HepG2 (cell line): ENCODE measurements around the gene SEC31B. TPM values are rescaled to one million over a fixed set of nuclear protein-coding genes. Genes with fewer than 3 reads are reported as not detected.

Experiments
- ATAC-seq: fragments of 200-7000 bp; cut with Tn5 transposase; 3 replicates; pipeline ENCODE4 v1.9.1; 2020; ENCODE audit warnings: mild to moderate bottlenecking, moderate library complexity
- BruUV-seq: library from RNA; stranded (reverse); fragments of 400-500 nt; replicated peaks from 2 replicates; lab custom pipeline; 2021; lab: Mats Ljungman, UMichigan
- CTCF ChIA-PET: fragments of 300-600 bp; formaldehyde crosslinking; extraction: SDS; loops from one replicate; lab custom pipeline; 2021; ENCODE audit warnings: low total read pairs, inconsistent platforms, low intra/inter-chr PET ratio; lab: Yijun Ruan, JAX
- POLR2A ChIA-PET: fragments of 350-600 bp; sonication (Branson Sonifier 250); formaldehyde crosslinking; loops from one replicate; lab custom pipeline; 2020; ENCODE audit warnings: antibody characterized with exemption, inconsistent platforms; lab: Yijun Ruan, JAX
- DNase-seq: peaks from one replicate; pipeline ENCODE4 v3.0.0-alpha.2; 2015; ENCODE audit warnings: low spot score
- FAIRE-seq: peaks from 3 replicates; lab custom pipeline; 2011; peaks lifted over from hg19 to GRCh38; lab: Jason Lieb, UNC
- H2AFZ ChIP-seq: one replicate; pipeline ENCODE4 v1.6.1; 2011; ENCODE audit warnings: low read length, inconsistent platforms
- H3K27ac ChIP-seq: fragments of 300-600 bp; 3 replicates; pipeline ENCODE4 v1.8.0; 2011; ENCODE audit warnings: mixed run types, mild to moderate bottlenecking, mixed read lengths, low read length, inconsistent platforms; ENCODE audit not compliant: insufficient read depth; ENCODE audit errors: extremely low read length
- H3K27me3 ChIP-seq, 2 experiments: fragments of 200-600 bp in 1 of 2; 2 replicates in 1 of 2; 3 replicates in 1 of 2; pipeline versions ENCODE4 v1.6.0 to v1.8.0; 2011; ENCODE audit warnings: low read length in 2 of 2, mild to moderate bottlenecking in 2 of 2, moderate library complexity in 2 of 2, inconsistent platforms in 1 of 2; ENCODE audit not compliant: insufficient read depth in 2 of 2, control insufficient read depth in 1 of 2
- H3K36me3 ChIP-seq, 2 experiments: fragments of 200-600 bp in 1 of 2; replicated peaks in 1 of 2; 2 replicates in 1 of 2; 3 replicates in 1 of 2; pipeline versions ENCODE4 v1.5.1 to v1.8.0; 2011; ENCODE audit warnings: low read length in 2 of 2, inconsistent platforms in 1 of 2; ENCODE audit not compliant: insufficient read depth in 2 of 2, control insufficient read depth in 1 of 2
- H3K4me1 ChIP-seq: 2 replicates; pipeline ENCODE4 v1.5.1; 2012; ENCODE audit warnings: low read length, inconsistent platforms; ENCODE audit not compliant: insufficient read depth
- H3K4me2 ChIP-seq: 2 replicates; pipeline ENCODE4 v1.6.0; 2011; ENCODE audit warnings: low read depth, low read length, inconsistent platforms
- H3K4me3 ChIP-seq, 3 experiments: fragments of 200-600 bp in 1 of 3; sonication (generic), shearing (Covaris generic) in 1 of 3; replicated peaks in 1 of 3; 2 replicates each; pipeline ENCODE4 v1.5.1; 2011 to 2016; ENCODE audit warnings: low read length in 3 of 3, inconsistent platforms in 2 of 3, low read depth in 2 of 3, mild to moderate bottlenecking in 2 of 3, control low read depth in 1 of 3, mixed read lengths in 1 of 3; ENCODE audit not compliant: insufficient read depth in 1 of 3
- H3K79me2 ChIP-seq: one replicate; pipeline ENCODE4 v1.6.1; 2011; ENCODE audit warnings: low read length, inconsistent platforms; ENCODE audit not compliant: insufficient read depth
- H3K9ac ChIP-seq: 2 replicates; pipeline ENCODE4 v1.6.0; 2011; ENCODE audit warnings: mild to moderate bottlenecking, low read depth, low read length, inconsistent platforms; ENCODE audit not compliant: insufficient read depth
- H3K9me3 ChIP-seq: 2 replicates; pipeline ENCODE4 v1.5.1; 2012; ENCODE audit warnings: mild to moderate bottlenecking, low read length
- H4K20me1 ChIP-seq: 2 replicates; pipeline ENCODE4 v1.6.0; 2011; ENCODE audit warnings: inconsistent platforms, mild to moderate bottlenecking, low read length, moderate library complexity; ENCODE audit not compliant: insufficient read depth
- GATA4 ChIP-seq: sonication (generic); IDR thresholded peaks from 2 replicates; pipeline ENCODE4 v1.6.1; 2016; ENCODE audit warnings: antibody characterized with exemption, low read depth, borderline replicate concordance
- GFI1 ChIP-seq: sonication (generic); formaldehyde crosslinking; IDR thresholded peaks from 2 replicates; pipeline ENCODE4 v1.5.0; 2020; ENCODE audit warnings: missing genetic modification reagents, mild to moderate bottlenecking, borderline replicate concordance
- HNRNPLL ChIP-seq: fragments of 200-400 bp; formaldehyde crosslinking; IDR thresholded peaks from 2 replicates; pipeline ENCODE4 v1.6.1; 2017; ENCODE audit warnings: mild to moderate bottlenecking, low read depth, low read length; ENCODE audit not compliant: poor library complexity, severe bottlenecking
- KMT2B ChIP-seq: IDR thresholded peaks from 2 replicates; pipeline ENCODE4 v1.6.1; 2016; ENCODE audit warnings: missing genetic modification reagents, missing compliant biosample characterization
- ZNF143 ChIP-seq: sonication (generic); formaldehyde crosslinking; IDR thresholded peaks from 2 replicates; pipeline ENCODE4 v1.4.0; 2020; ENCODE audit warnings: missing genetic modification reagents
- ZNF232 ChIP-seq: sonication (generic); formaldehyde crosslinking; IDR thresholded peaks from 2 replicates; pipeline ENCODE4 v1.4.0; 2020; ENCODE audit warnings: missing genetic modification reagents, borderline replicate concordance
- ZNF530 ChIP-seq: sonication (generic); formaldehyde crosslinking; IDR thresholded peaks from 2 replicates; pipeline ENCODE4 v1.5.0; 2020; ENCODE audit warnings: low read depth, mild to moderate bottlenecking, missing genetic modification reagents
- ZNF562 ChIP-seq: sonication (generic); formaldehyde crosslinking; IDR thresholded peaks from 2 replicates; pipeline ENCODE4 v1.8.0; 2022; ENCODE audit warnings: missing genetic modification reagents, borderline replicate concordance
- ZNF7 ChIP-seq: IDR thresholded peaks from 2 replicates; pipeline ENCODE4 v1.6.1; 2016; ENCODE audit warnings: missing biosample characterization, missing genetic modification reagents
- ZNF788 ChIP-seq: sonication (generic); formaldehyde crosslinking; IDR thresholded peaks from 2 replicates; pipeline ENCODE4 v1.5.0; 2020; ENCODE audit warnings: mild to moderate bottlenecking, missing genetic modification reagents, borderline replicate concordance
- WGBS: methylation state at CpG from one replicate; pipeline ENCODE4 v1.1.6; 2017; ENCODE audit warnings: low lambda C conversion rate; 5-methylcytosine and 5-hydroxymethylcytosine counted together
- in situ Hi-C: cut with HindIII; loops from 2 replicates; pipeline ENCODE4 v1.10.0; 2017; ENCODE audit warnings: low pct_unique_long_range_greater_than_20kb; ENCODE audit not compliant: extremely low pct_ligation_motif_present
- intact Hi-C: fragments of 100-400 bp; cut with micrococcal nuclease; formaldehyde crosslinking; loops from one replicate; pipeline ENCODE4 v1.10.0; 2022; ENCODE audit not compliant: unreplicated experiment
- polyA plus RNA-seq, 8 experiments: library from polyadenylated mRNA; depleted of rRNA in 3 of 8; stranded (reverse) in 7 of 8; unstranded in 1 of 8; fragments of >200 nt; fragmentation: Illumina TruSeq in 4 of 8; extraction: Trizol in 4 of 8; gene quantifications; 2 replicates each; pipeline versions ENCODE4 v1.2.1 to v1.2.3, GENCODE V29; 2011 to 2016; ENCODE audit warnings: low read depth in 4 of 8, missing spikeins in 1 of 8, mixed read lengths in 1 of 8; ENCODE audit not compliant: insufficient read depth in 1 of 8
- total RNA-seq, 5 experiments: library from RNA; depleted of rRNA; stranded (reverse); fragments of >200 nt; fragmentation: Illumina TruSeq; extraction: Trizol; gene quantifications; 2 replicates each; pipeline ENCODE4 v1.2.3, GENCODE V29; 2016; ENCODE audit warnings: low read depth in 1 of 5
- TF ChIP-seq, protein P1 (sequence below): sonication (generic); formaldehyde crosslinking; IDR thresholded peaks from 2 replicates; pipeline ENCODE4 v1.4.0; 2020; ENCODE audit warnings: missing genetic modification reagents
- TF ChIP-seq, protein P2 (sequence below): fragments of 450-650 bp; IDR thresholded peaks from 2 replicates; pipeline ENCODE4 v1.6.1; 2017; ENCODE audit warnings: mild to moderate bottlenecking
- TF ChIP-seq, protein P3 (sequence below): sonication (generic); formaldehyde crosslinking; IDR thresholded peaks from 2 replicates; pipeline ENCODE4 v1.8.0; 2022; ENCODE audit warnings: mild to moderate bottlenecking, missing genetic modification reagents, borderline replicate concordance
- TF ChIP-seq, protein P4 (sequence below): sonication (generic); formaldehyde crosslinking; IDR thresholded peaks from 2 replicates; pipeline ENCODE4 v1.4.0; 2020; ENCODE audit warnings: missing genetic modification reagents, low read depth, mild to moderate bottlenecking, borderline replicate concordance
- TF ChIP-seq, protein P5 (sequence below): IDR thresholded peaks from 2 replicates; pipeline ENCODE4 v1.6.1; 2012; ENCODE audit warnings: inconsistent platforms

SEC31B gene
- total and polyA plus RNA-seq, 2 of the 13 experiments (the other 11 are each of a cell fraction or from before 2014, with no cell fraction given): 2.0 to 8.3 TPM

DNA sequence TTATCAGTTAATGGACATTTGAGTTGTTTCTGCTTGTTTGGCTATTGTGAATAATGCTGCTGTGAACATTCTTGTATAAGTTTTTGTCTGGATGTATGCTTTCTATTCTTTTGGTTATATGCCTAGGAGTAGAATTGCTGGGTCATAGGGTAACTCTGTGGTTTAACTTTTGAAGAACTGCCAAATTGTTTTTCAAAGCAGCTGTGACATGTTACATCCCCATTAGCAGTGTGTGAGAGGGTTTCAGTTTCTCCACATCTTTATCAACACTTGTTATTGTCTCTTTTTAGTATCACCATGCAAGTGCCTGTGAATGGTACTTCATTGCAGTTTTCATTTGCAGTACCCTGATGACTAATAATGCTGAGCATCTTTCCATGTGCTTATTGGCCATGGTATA, 12.1 kb upstream of the SEC31B start (continued):
- TF ChIP-seq, protein P1, sequence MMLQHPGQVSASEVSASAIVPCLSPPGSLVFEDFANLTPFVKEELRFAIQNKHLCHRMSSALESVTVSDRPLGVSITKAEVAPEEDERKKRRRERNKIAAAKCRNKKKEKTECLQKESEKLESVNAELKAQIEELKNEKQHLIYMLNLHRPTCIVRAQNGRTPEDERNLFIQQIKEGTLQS (CRISPR knock-in tag): no peak
- TF ChIP-seq GFI1 (CRISPR knock-in tag) (no peak), ZNF788 (CRISPR knock-in tag) (no peak)

DNA sequence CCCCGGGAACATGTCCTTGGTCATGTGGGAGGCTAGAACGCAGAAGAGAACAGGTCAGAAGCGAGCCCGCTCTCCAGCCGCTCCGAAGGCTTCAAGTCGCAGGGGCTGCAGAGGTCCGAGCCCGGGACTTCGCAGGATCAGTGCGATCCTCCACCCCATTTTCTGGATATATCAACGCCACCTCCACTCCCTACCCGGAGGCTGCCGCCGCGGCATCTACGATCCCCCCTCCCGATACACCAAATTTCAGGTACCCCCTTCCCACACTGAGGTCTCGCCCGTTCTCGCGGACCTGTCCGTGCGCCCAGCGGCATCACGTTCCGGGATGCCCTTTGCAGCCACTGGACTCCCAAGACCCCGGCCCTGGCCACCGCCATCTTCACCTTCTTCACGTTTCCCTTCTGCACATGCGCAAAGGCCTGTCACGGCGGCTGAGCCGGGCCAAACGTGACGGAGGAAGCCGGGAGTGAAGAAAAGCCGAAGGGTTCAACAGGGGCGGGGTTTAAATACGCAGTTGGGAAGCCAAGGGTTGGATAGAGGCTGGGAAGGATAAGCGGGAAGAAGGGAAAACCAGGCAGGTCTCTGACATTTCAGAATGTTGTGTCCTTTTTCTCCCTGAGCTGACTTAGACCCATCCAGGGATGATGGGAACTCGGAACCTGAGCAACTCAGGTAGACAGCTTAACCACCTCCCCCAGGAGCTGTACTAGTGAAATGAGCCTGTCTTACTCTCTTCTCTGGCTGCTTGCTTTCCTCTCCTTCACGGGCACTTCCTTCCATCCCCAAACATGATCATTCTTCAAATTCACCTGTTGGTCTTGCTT, 10.0 kb upstream of the SEC31B start, which contains the start of gene NDUFB8:
TSS of gene NDUFB8 (minus strand) at position 397 of the 824 bp plus-strand sequence. CDS start at position 377, 20 bp downstream.
- Histone ChIP-seq H3K4me1 (peaks cover 30% of the 10 kb centered on the region), H3K79me2 (peaks cover 18% of the 10 kb centered on the region), H3K9ac (peak within 1 kb of the TSS; percentile 79), H3K36me3 (peaks cover 0 to 14% of the 10 kb centered on the region in 2 experiments; a peak in 4 of 5 replicates), H3K27ac (peak within 1 kb of the TSS; percentile 34), H3K27me3 (no peaks in the 10 kb centered on the region; a peak in 1 of 5 replicates), H3K4me3 (peak within 1 kb of the TSS; percentile 73 to 87 (median 86)), H3K4me2 (peak within 1 kb of the TSS; percentile 99), H3K9me3 (no peaks in the 10 kb centered on the region), H2AFZ (peak within 1 kb of the TSS; percentile 99), H4K20me1 (no peaks in the 10 kb centered on the region)
- peak; percentile 70 for DNase-seq
- in situ Hi-C loops: no loop called here
- intact Hi-C loops: no loop called here
- BruUV-seq: no TSS peak
- ChIA-PET CTCF (no interaction called here), POLR2A (interaction anchor here (1.6 kb wide), 1 partner anchor 11 kb away, joined by 4 read pairs; no protein-coding TSS in a partner anchor)
- under 1% methylated on average over 34 of the region's 43 CpGs for WGBS
- no peak for FAIRE-seq
- ATAC-seq: peak; percentile 86
- TF ChIP-seq HNRNPLL (peak; percentile 49), ZNF562 (no peak), ZNF7 (CRISPR knock-in tag) (no peak), ZNF143 (CRISPR knock-in tag) (peak; percentile 65; the same call in 1 of the 2 replicates), GATA4 (peak; percentile 55; the same call in 1 of the 2 replicates), KMT2B (CRISPR knock-in tag) (peak; percentile 47; the same call in 1 of the 2 replicates), ZNF232 (CRISPR knock-in tag) (0 out of 2 replicates have a peak, but pooled peaks have one; percentile 20), ZNF530 (CRISPR knock-in tag) (no peak)
- TF ChIP-seq, protein P2, sequence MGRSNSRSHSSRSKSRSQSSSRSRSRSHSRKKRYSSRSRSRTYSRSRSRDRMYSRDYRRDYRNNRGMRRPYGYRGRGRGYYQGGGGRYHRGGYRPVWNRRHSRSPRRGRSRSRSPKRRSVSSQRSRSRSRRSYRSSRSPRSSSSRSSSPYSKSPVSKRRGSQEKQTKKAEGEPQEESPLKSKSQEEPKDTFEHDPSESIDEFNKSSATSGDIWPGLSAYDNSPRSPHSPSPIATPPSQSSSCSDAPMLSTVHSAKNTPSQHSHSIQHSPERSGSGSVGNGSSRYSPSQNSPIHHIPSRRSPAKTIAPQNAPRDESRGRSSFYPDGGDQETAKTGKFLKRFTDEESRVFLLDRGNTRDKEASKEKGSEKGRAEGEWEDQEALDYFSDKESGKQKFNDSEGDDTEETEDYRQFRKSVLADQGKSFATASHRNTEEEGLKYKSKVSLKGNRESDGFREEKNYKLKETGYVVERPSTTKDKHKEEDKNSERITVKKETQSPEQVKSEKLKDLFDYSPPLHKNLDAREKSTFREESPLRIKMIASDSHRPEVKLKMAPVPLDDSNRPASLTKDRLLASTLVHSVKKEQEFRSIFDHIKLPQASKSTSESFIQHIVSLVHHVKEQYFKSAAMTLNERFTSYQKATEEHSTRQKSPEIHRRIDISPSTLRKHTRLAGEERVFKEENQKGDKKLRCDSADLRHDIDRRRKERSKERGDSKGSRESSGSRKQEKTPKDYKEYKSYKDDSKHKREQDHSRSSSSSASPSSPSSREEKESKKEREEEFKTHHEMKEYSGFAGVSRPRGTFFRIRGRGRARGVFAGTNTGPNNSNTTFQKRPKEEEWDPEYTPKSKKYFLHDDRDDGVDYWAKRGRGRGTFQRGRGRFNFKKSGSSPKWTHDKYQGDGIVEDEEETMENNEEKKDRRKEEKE: no peak
- TF ChIP-seq, protein P3, sequence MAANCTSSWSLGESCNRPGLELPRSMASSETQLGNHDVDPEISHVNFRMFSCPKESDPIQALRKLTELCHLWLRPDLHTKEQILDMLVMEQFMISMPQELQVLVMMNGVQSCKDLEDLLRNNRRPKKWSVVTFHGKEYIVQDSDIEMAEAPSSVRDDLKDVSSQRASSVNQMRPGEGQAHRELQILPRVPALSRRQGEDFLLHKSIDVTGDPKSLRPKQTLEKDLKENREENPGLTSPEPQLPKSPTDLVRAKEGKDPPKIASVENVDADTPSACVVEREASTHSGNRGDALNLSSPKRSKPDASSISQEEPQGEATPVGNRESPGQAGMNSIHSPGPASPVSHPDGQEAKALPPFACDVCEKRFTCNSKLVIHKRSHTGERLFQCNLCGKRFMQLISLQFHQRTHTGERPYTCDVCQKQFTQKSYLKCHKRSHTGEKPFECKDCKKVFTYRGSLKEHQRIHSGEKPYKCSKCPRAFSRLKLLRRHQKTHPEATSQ: 0 out of 2 replicates have a peak, but pooled peaks have one; percentile 74
- TF ChIP-seq, protein P4, sequence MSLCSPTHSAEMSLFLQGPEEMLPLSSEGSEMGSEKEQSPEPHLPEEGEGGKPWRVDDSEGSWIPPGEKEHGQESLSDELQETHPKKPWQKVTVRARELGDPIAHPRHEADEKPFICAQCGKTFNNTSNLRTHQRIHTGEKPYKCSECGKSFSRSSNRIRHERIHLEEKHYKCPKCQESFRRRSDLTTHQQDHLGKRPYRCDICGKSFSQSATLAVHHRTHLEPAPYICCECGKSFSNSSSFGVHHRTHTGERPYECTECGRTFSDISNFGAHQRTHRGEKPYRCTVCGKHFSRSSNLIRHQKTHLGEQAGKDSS (CRISPR knock-in tag): peak; percentile 57; the same call in 1 of the 2 replicates
- TF ChIP-seq, protein P5, sequence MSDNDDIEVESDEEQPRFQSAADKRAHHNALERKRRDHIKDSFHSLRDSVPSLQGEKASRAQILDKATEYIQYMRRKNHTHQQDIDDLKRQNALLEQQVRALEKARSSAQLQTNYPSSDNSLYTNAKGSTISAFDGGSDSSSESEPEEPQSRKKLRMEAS: peak; percentile 61; the same call in 1 of the 2 replicates
